Peyer's patch (tissue), 4 donors: Measurements from ENCODE around the gene PRKRIP1. TPM values are rescaled to one million over a fixed set of nuclear protein-coding genes. Genes with fewer than 3 reads are reported as not detected.

Experiments used
- DNase-seq, 3 donors: peaks; one replicate each; pipeline ENCODE4 v3.0.0-alpha.2; 2017 to 2019
- H3K27ac ChIP-seq, 4 donors: fragments of 200-600 bp; sonication (generic); one replicate each; pipeline ENCODE4 v1.5.1; 2016 to 2019
- H3K27me3 ChIP-seq, 2 donors: fragments of 200-600 bp; sonication (generic); one replicate each; pipeline ENCODE4 v1.5.1; 2019
- H3K36me3 ChIP-seq, 3 donors: fragments of 200-600 bp; sonication (generic); one replicate each; pipeline ENCODE4 v1.5.1; 2016 to 2019
- H3K4me1 ChIP-seq, 4 donors: fragments of 200-600 bp; sonication (generic); one replicate each; pipeline ENCODE4 v1.5.1; 2016 to 2019
- H3K4me3 ChIP-seq, 4 donors: fragments of 200-600 bp; sonication (generic); 1 replicate in 3 of 4; 2 replicates in 1 of 4; pipeline ENCODE4 v1.5.1; 2016 to 2019; ENCODE audit warnings: mild to moderate bottlenecking in 1 of 4
- H3K9me3 ChIP-seq, 4 donors: fragments of 200-600 bp; sonication (generic); one replicate each; pipeline ENCODE4 v1.5.1; 2016 to 2019; ENCODE audit warnings: mild to moderate bottlenecking in 1 of 4
- POLR2A ChIP-seq, 2 donors: fragments of 450-650 bp; IDR thresholded peaks; one replicate each; pipeline ENCODE4 v1.5.1; 2017; ENCODE audit warnings: antibody characterized with exemption in 2 of 2, mild to moderate bottlenecking in 2 of 2, moderate library complexity in 2 of 2
- total RNA-seq, 4 donors: library from RNA; depleted of rRNA; stranded (reverse); fragments of >200 nt; gene quantifications; one replicate each; pipeline ENCODE4 v1.1.0, GENCODE V29; 2016
- TF ChIP-seq, protein P1 (sequence below), 6 experiments: fragments of 450-650 bp in 4 of 6; fragments of 200-600 bp in 2 of 6; sonication (generic) in 1 of 6; IDR thresholded peaks; one replicate each; pipeline ENCODE4 v1.5.1; 2017 to 2019; ENCODE audit warnings: antibody characterized with exemption in 6 of 6, mild to moderate bottlenecking in 3 of 6, moderate library complexity in 1 of 6

The PRKRIP1 gene
- total RNA-seq, 4 donors from 2014 or later: 20.7 to 63.5 (median 38.2) TPM

DNA sequence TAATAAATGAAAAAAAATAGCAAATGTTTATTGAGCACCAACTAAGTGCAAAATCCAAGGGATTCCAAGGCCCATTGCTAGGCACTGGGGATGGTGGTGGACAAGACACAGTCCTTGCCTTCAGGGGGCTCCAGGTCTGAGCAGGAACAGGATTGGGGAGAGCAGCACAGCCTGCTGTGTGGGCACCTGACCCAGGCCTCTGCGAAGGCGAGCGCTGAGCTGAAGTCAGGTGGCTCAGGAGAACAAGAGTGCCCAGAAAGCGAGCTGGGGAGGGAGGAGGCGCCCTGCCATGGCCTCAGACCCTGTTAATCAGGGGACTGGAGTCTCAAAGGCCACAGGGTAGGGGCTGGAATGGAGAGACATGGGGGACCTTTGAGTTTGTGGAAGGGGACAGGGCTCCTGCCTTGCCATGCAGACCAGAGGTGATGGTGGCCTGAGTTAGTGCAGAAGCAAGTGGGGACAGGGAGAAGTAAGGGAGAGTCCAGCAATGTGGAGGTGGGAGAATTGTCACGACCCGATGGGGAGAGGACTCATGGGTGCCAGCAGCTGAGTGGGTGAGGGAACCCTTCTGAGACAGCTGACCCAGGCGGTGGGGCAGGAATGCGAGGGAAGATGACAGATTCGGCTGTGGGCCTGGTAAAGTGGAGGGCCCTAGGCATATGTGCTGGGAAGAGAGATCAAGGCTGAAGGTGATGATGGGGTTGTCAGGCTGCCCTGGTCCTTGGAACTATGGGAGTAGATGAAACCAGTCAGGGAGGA, 33.2 kb downstream of the PRKRIP1 start:
- Histone ChIP-seq H3K36me3 (peaks cover 0 to 16% (median 0%) of the 10 kb centered on the region in 3 donors), H3K9me3 (no peaks in the 10 kb centered on the region), H3K4me3 (no peak overlapping the region), H3K27ac (peak overlapping the region in 1 of 4 donors; percentile 98), H3K4me1 (peaks cover 0 to 56% (median 43%) of the 10 kb centered on the region in 4 donors), H3K27me3 (no peaks in the 10 kb centered on the region)
- TF ChIP-seq POLR2A (IDR thresholded peaks at IDR 0.05): no peak
- TF ChIP-seq, protein P1, sequence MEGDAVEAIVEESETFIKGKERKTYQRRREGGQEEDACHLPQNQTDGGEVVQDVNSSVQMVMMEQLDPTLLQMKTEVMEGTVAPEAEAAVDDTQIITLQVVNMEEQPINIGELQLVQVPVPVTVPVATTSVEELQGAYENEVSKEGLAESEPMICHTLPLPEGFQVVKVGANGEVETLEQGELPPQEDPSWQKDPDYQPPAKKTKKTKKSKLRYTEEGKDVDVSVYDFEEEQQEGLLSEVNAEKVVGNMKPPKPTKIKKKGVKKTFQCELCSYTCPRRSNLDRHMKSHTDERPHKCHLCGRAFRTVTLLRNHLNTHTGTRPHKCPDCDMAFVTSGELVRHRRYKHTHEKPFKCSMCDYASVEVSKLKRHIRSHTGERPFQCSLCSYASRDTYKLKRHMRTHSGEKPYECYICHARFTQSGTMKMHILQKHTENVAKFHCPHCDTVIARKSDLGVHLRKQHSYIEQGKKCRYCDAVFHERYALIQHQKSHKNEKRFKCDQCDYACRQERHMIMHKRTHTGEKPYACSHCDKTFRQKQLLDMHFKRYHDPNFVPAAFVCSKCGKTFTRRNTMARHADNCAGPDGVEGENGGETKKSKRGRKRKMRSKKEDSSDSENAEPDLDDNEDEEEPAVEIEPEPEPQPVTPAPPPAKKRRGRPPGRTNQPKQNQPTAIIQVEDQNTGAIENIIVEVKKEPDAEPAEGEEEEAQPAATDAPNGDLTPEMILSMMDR (IDR thresholded peaks at IDR 0.05): no peak
- no peak for DNase-seq

DNA sequence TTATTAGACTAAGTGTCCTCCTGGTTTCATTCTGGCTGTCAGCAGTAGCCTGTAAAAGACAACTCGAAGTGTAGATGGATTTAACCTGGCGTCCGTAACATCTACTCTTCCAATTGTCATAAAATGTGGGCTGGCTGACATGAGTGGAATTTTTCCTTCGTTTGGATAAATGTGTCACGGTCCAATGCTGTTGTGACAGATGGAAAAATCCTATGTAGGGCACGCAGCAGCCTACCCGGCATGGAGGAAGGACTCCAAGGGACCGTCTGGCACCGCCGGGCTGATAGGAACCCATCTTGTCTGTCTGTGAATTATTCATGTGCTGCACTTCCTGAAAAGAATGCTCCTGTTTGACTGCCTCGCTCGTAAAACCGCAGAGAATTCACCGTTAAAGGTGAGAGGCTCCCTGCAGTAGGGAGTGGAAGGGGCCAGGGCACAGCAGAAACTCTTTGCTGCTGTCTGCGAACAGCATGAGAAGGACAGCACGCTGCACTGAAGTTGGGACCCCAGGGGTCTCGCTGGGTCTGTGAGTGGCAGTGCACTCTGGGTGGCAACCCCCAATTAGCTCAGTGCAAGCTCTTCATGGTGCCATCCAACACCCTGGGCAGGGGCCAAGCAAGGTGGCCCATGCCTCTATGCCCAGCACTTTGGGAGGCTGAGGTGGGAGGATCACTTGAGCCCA, 35.6 kb downstream of the PRKRIP1 start:
- peaks cover 0 to 4% (median 0%) of the 10 kb centered on the region in 3 donors for H3K36me3 ChIP-seq
- peak overlapping the region in 2 of 4 donors; percentile 12 to 18 for H3K4me3 ChIP-seq
- peaks cover 0 to 37% (median 34%) of the 10 kb centered on the region in 4 donors for H3K4me1 ChIP-seq
- H3K27me3 ChIP-seq: no peaks in the 10 kb centered on the region
- H3K27ac ChIP-seq: peak overlapping the region; percentile 74 to 98 (median 89)
- TF ChIP-seq, protein P1 (IDR thresholded peaks at IDR 0.05): no peak
- no peak for TF ChIP-seq POLR2A (IDR thresholded peaks at IDR 0.05)
- no peaks in the 10 kb centered on the region for H3K9me3 ChIP-seq
- DNase-seq: peak in 2 of 3 donors; percentile 65 to 77

DNA sequence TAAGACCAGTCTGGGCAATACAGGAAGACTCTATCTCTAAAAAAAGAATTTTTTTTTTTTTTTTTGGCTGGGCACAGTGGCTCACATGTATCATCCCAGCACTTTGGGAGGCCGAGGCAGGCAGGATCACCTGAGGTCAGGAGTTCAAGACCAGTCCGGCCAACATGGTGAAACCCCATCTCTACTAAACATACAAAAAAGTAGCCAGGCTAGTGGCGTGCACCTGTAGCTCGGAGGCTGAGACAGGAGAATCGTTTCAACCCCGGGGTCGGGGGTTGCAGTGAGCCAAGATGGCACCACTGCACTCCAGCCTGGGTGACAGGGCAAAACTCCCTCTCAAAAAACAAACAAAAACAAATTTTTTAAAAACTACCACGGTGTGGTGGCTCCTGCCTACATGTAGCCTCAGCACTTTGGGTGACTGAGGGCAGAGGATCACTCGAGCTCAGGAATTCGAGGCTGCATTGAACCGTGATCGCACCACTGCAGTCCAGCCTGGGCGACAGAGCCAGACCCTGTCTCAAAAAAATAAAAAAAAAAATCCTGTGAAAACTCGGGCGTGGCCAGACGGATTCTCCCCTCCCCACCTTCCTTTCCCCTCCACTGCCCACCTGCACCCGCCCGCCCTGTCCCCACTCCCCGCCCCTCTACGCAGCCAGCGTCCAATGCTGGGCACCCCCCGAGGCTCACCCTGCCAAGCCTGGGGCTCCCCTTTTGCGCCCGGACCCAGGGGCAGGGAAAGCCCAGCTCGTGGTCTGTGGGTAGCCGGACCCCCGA, 36.5 kb downstream of the PRKRIP1 start:
- TF ChIP-seq, protein P1 (IDR thresholded peaks at IDR 0.05): no peak
- TF ChIP-seq POLR2A (IDR thresholded peaks at IDR 0.05): no peak
- no peaks in the 10 kb centered on the region for H3K9me3 ChIP-seq
- peak in 2 of 3 donors; percentile 64 to 67 for DNase-seq
- no peaks in the 10 kb centered on the region for H3K27me3 ChIP-seq
- H3K4me1 ChIP-seq: peaks cover 0 to 29% (median 26%) of the 10 kb centered on the region in 4 donors
- H3K27ac ChIP-seq: peak overlapping the region; percentile 81 to 98 (median 94)
- H3K36me3 ChIP-seq: no peaks in the 10 kb centered on the region
- H3K4me3 ChIP-seq: peak overlapping the region; percentile 73 to 92 (median 84)

DNA sequence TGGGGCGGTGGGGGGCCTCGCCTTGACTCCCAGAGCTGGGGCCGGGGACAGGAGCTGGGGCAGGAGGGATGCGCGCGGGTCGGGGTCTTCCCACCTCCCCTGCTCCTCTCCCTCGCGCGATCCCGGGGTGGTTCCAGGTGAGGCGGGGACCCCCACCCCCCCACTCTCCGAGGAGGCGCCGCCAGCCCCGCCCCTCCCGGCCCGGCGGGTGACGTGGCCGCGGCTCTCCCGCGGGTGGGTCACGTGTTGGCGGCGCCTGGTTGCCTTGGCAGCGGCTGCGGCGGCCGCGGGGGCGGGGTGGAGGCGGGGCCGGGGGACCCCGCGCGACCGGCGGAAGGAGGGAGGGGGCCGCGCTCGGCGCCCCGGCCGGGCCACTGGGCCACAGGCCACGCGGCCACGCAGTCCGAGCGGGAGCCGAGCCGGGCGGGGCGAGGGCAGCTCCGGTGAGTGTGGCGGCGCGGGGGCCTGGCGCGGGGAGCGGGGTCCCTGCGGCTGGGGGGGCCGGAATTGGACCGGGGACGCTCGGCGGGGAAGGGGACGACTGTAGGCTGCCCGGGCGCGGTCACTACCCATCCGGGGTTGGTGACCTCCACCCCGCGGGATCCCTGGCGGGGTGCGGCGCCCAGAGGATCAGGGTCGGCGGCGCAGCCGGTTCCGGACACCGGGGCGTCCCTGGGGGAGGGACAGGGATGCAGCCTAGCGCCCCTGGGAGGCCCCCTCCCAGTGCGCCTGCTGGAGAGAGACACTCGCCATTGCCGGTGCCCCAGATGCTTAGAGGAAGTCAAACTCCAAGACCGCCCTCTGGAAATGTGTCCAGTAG, 37.3 kb downstream of the PRKRIP1 start, which contains the start of gene ORAI2:
ORAI2 (plus strand) TSS at position 357 of the 820 bp plus-strand sequence. CDS start 5,382 bp downstream, outside the sequence.
- Histone ChIP-seq H3K27me3 (no peaks in the 10 kb centered on the region), H3K36me3 (no peaks in the 10 kb centered on the region), H3K27ac (peak within 1 kb of the TSS; percentile 81 to 98 (median 94)), H3K4me3 (peak within 1 kb of the TSS; percentile 73 to 92 (median 84)), H3K9me3 (no peaks in the 10 kb centered on the region), H3K4me1 (peaks cover 0 to 26% (median 24%) of the 10 kb centered on the region in 4 donors)
- DNase-seq: peak; percentile 79 to 93 (median 88)
- TF ChIP-seq, protein P1 (IDR thresholded peaks at IDR 0.05): no peak
- no peak for TF ChIP-seq POLR2A (IDR thresholded peaks at IDR 0.05)
